ENCODE results near the gene INPP5J. TPM values are rescaled to one million over a fixed set of nuclear protein-coding genes. Genes with fewer than 3 reads are reported as not detected.

Gene INPP5J
- total and polyA plus RNA-seq, 10 donors, result 0.14 to 0.87 (median 0.43) TPM; not detected in 2

- Histone ChIP-seq H3K27ac (no peak overlapping the region), H3K4me1 (no peaks in the 10 kb centered on the region), H3K27me3 (replicated peaks in 1 of 7) (peaks cover 0 to 31% (median 0%) of the 10 kb centered on the region in 7 donors), H3K4me3 (no peak overlapping the region), H3K36me3 (no peaks in the 10 kb centered on the region), H3K9me3 (no peaks in the 10 kb centered on the region)
- DNase-seq, result no peak
- no peak for TF ChIP-seq POLR2AphosphoS5 (IDR thresholded peaks at IDR 0.05)
- TF ChIP-seq POLR2A (IDR thresholded peaks at IDR 0.05), result no peak
- TF ChIP-seq, protein P1, sequence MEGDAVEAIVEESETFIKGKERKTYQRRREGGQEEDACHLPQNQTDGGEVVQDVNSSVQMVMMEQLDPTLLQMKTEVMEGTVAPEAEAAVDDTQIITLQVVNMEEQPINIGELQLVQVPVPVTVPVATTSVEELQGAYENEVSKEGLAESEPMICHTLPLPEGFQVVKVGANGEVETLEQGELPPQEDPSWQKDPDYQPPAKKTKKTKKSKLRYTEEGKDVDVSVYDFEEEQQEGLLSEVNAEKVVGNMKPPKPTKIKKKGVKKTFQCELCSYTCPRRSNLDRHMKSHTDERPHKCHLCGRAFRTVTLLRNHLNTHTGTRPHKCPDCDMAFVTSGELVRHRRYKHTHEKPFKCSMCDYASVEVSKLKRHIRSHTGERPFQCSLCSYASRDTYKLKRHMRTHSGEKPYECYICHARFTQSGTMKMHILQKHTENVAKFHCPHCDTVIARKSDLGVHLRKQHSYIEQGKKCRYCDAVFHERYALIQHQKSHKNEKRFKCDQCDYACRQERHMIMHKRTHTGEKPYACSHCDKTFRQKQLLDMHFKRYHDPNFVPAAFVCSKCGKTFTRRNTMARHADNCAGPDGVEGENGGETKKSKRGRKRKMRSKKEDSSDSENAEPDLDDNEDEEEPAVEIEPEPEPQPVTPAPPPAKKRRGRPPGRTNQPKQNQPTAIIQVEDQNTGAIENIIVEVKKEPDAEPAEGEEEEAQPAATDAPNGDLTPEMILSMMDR (IDR thresholded peaks at IDR 0.05 in 8 of 11, conservative IDR thresholded peaks at IDR 0.05 in 3 of 11), result no peak
- intact Hi-C loops (cut with DNase I; ENCODE audit: low total_unique reads), result no loop called here
- 78 to 93% (median 82%) methylated on average over 3 of the region's 3 CpGs for WGBS, 5 donors
These were observed 16.3 kb downstream of the INPP5J start for GRCh38 chr22:31139066-31139465.

DNA sequence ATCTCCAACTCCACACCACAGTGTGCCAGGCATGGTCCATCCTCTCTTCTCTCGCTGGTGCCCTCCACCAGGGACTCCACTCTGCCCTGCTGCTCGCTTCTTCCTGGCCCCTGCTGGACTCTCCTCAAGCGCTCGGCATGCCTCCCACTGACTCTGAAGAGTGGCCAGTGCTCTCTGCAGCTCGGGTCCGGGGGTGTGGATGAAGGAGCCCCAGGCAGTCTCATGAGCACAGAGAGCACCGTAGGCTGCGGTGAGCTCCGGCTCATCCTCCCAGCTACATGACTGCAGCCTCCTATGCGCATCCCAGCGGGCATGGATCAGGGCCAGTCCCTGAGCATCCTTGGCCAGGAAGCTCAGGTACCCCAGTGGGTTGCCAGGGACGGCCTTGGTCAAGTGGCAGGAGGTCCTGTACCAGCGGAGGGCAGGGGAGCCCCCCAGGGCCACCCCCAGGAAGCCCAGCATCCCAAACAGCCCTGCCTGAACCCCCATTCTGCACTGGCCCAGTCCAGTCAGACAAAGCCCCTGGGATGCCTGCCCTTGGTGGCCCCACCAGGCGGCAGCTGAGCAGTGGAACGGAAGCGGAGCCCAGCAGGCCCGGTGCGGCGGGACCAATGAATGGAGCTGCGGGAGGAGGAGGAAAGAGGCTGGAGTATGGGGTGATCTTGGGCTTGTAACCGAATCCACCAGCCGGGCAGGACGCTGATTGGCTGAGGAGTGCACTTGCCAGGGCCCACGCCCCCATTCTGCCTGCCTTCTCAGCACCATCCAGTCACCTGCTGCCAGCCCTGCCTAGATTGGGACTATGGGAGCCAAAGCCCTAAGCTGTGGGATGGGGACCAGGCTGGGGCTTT, 17.3 kb downstream of the INPP5J start, which contains the start of gene PLA2G3:
PLA2G3 (minus strand) TSS at position 643 of the 851 bp plus-strand sequence; CDS start at position 489, 154 bp downstream.
- peaks cover 0 to 5% (median 0%) of the 10 kb centered on the region in 8 donors for H3K9me3 ChIP-seq
- no peaks in the 10 kb centered on the region for H3K4me1 ChIP-seq
- peaks cover 0 to 31% (median 0%) of the 10 kb centered on the region in 7 donors for H3K27me3 ChIP-seq (replicated peaks in 1 of 7)
- H3K36me3 ChIP-seq, result no peaks in the 10 kb centered on the region
- TF ChIP-seq, protein P1 (IDR thresholded peaks at IDR 0.05 in 8 of 11, conservative IDR thresholded peaks at IDR 0.05 in 3 of 11), result no peak
- no peak for TF ChIP-seq POLR2AphosphoS5 (IDR thresholded peaks at IDR 0.05)
- no peak for TF ChIP-seq POLR2A (IDR thresholded peaks at IDR 0.05)
- H3K27ac ChIP-seq, result no peak within 1 kb of the TSS
- intact Hi-C loops (cut with DNase I; ENCODE audit: low total_unique reads), result no loop called here
- no peak for DNase-seq
- H3K4me3 ChIP-seq, result no peak within 1 kb of the TSS
- 45 to 55% (median 49%) methylated on average over 15 to 24 of the region's 24 CpGs for WGBS, 5 donors

GRCh38 chr22:31140746-31141145, 18.0 kb downstream of the INPP5J start:
- no peak for DNase-seq
- Histone ChIP-seq H3K27ac (no peak overlapping the region), H3K36me3 (no peaks in the 10 kb centered on the region), H3K4me1 (no peaks in the 10 kb centered on the region), H3K4me3 (no peak overlapping the region), H3K27me3 (replicated peaks in 1 of 7) (peaks cover 0 to 31% (median 0%) of the 10 kb centered on the region in 7 donors), H3K9me3 (peaks cover 0 to 5% (median 0%) of the 10 kb centered on the region in 8 donors)
- TF ChIP-seq POLR2AphosphoS5 (IDR thresholded peaks at IDR 0.05), result no peak
- TF ChIP-seq, protein P1 (IDR thresholded peaks at IDR 0.05 in 8 of 11, conservative IDR thresholded peaks at IDR 0.05 in 3 of 11), result no peak
- TF ChIP-seq POLR2A (IDR thresholded peaks at IDR 0.05), result no peak
- WGBS, 5 donors, result 43 to 92% (median 84%) methylated on average over 1 to 5 of the region's 5 CpGs
- intact Hi-C loops (cut with DNase I; ENCODE audit: low total_unique reads), result no loop called here

- intact Hi-C loops (cut with DNase I; ENCODE audit: low total_unique reads), result no loop called here
- Histone ChIP-seq H3K4me3 (no peak overlapping the region), H3K4me1 (no peaks in the 10 kb centered on the region), H3K9me3 (peaks cover 0 to 7% (median 0%) of the 10 kb centered on the region in 8 donors), H3K27ac (no peak overlapping the region), H3K36me3 (no peaks in the 10 kb centered on the region), H3K27me3 (replicated peaks in 1 of 7) (peaks cover 0 to 31% (median 0%) of the 10 kb centered on the region in 7 donors)
- TF ChIP-seq, protein P1 (IDR thresholded peaks at IDR 0.05 in 8 of 11, conservative IDR thresholded peaks at IDR 0.05 in 3 of 11), result no peak
- TF ChIP-seq POLR2A (IDR thresholded peaks at IDR 0.05) (no peak), POLR2AphosphoS5 (IDR thresholded peaks at IDR 0.05) (no peak)
- 89 to 98% (median 94%) methylated on average over 2 of the region's 2 CpGs for WGBS, 5 donors
- DNase-seq, result no peak
These were observed 18.8 kb downstream of the INPP5J start for GRCh38 chr22:31141551-31141950.

Measured in spleen (tissue), 11 donors.